SK-N-SH treated with all-trans-retinoic acid at 6 μM for 48 hours (cell line): ENCODE results near the gene NEUROG1.

ENCODE experiments used
- ATAC-seq: fragments of 200-7000 bp; cut with Tn5 transposase; 3 replicates; pipeline ENCODE4 v1.9.1; 2020; ENCODE audit warnings: mild to moderate bottlenecking, moderate library complexity
- ARNTL ChIP-seq: fragments of 450-650 bp; formaldehyde crosslinking; IDR thresholded peaks from 2 replicates; pipeline ENCODE4 v1.5.0; 2020; ENCODE audit warnings: low read depth, mild to moderate bottlenecking, moderate library complexity, borderline replicate concordance
- BACH2 ChIP-seq: fragments of 250-450 bp; sonication (Bioruptor Pico); IDR thresholded peaks from 2 replicates; pipeline ENCODE4 v1.9.0; 2021; ENCODE audit warnings: mild to moderate bottlenecking, borderline replicate concordance
- CSDC2 ChIP-seq: fragments of 250-450 bp; sonication (Bioruptor Pico); IDR thresholded peaks from 2 replicates; pipeline ENCODE4 v1.5.0; 2020; ENCODE audit warnings: mild to moderate bottlenecking, moderate library complexity
- ESRRG ChIP-seq: fragments of 250-450 bp; sonication (Bioruptor Pico); IDR thresholded peaks from 2 replicates; pipeline ENCODE4 v1.6.1; 2021; ENCODE audit warnings: mild to moderate bottlenecking
- GLIS3 ChIP-seq: fragments of 250-450 bp; sonication (Bioruptor Pico); IDR thresholded peaks from 2 replicates; pipeline ENCODE4 v1.5.0; 2020; ENCODE audit warnings: mild to moderate bottlenecking, moderate library complexity
- OSR1 ChIP-seq: fragments of 250-450 bp; sonication (Bioruptor Pico); IDR thresholded peaks from 2 replicates; pipeline ENCODE4 v1.8.0; 2022; ENCODE audit warnings: moderate library complexity, mild to moderate bottlenecking, inconsistent platforms
- PPARA ChIP-seq: fragments of 250-450 bp; sonication (Bioruptor Pico); IDR thresholded peaks from 2 replicates; pipeline ENCODE4 v1.5.0; 2020; ENCODE audit warnings: mild to moderate bottlenecking, borderline replicate concordance
- SNAI2 ChIP-seq: fragments of 250-450 bp; sonication (Bioruptor Pico); IDR thresholded peaks from 2 replicates; pipeline ENCODE4 v1.5.0; 2020; ENCODE audit warnings: mild to moderate bottlenecking, moderate library complexity
- TCF4 ChIP-seq: fragments of 250-450 bp; sonication (Bioruptor Pico); IDR thresholded peaks from 2 replicates; pipeline ENCODE4 v1.8.0; 2021; ENCODE audit warnings: mild to moderate bottlenecking, moderate library complexity, borderline replicate concordance
- TOX ChIP-seq: fragments of 250-450 bp; sonication (Bioruptor Pico); IDR thresholded peaks from 2 replicates; pipeline ENCODE4 v1.8.0; 2021; ENCODE audit warnings: mild to moderate bottlenecking, moderate library complexity, borderline replicate concordance
- ZC3H10 ChIP-seq: fragments of 250-450 bp; sonication (Bioruptor Pico); IDR thresholded peaks from 2 replicates; pipeline ENCODE4 v1.5.1; 2021; ENCODE audit warnings: mild to moderate bottlenecking, moderate library complexity
- ZFP3 ChIP-seq: fragments of 250-450 bp; sonication (Bioruptor Pico); IDR thresholded peaks from 2 replicates; pipeline ENCODE4 v1.5.0; 2020; ENCODE audit warnings: mild to moderate bottlenecking, moderate library complexity
- ZFP30 ChIP-seq: fragments of 450-650 bp; formaldehyde crosslinking; IDR thresholded peaks from 2 replicates; pipeline ENCODE4 v1.5.0; 2022; ENCODE audit warnings: mild to moderate bottlenecking, moderate library complexity
- ZNF565 ChIP-seq: fragments of 450-650 bp; formaldehyde crosslinking; conservative IDR thresholded peaks from 2 replicates; pipeline ENCODE4 v1.5.0; 2020; ENCODE audit warnings: low read depth, mild to moderate bottlenecking, moderate library complexity
- ZNF70 ChIP-seq: fragments of 450-650 bp; formaldehyde crosslinking; IDR thresholded peaks from 2 replicates; pipeline ENCODE4 v1.5.0; 2020; ENCODE audit warnings: mild to moderate bottlenecking, moderate library complexity
- ZNF8 ChIP-seq: fragments of 450-650 bp; formaldehyde crosslinking; IDR thresholded peaks from 2 replicates; pipeline ENCODE4 v1.5.0; 2020; ENCODE audit warnings: mild to moderate bottlenecking, moderate library complexity
- TF ChIP-seq, protein P1 (sequence below): fragments of 250-450 bp; sonication (Bioruptor Pico); IDR thresholded peaks from 2 replicates; pipeline ENCODE4 v1.8.0; 2021; ENCODE audit warnings: low read depth, mild to moderate bottlenecking, moderate library complexity, borderline replicate concordance
- TF ChIP-seq, protein P2 (sequence below): fragments of 250-450 bp; sonication (Bioruptor Pico); IDR thresholded peaks from 2 replicates; pipeline ENCODE4 v1.8.0; 2020; ENCODE audit warnings: mild to moderate bottlenecking, moderate library complexity, borderline replicate concordance
- TF ChIP-seq, protein P3 (sequence below): fragments of 250-450 bp; sonication (Bioruptor Pico); IDR thresholded peaks from 2 replicates; pipeline ENCODE4 v1.5.1; 2020; ENCODE audit warnings: low read depth, mild to moderate bottlenecking, moderate library complexity
- TF ChIP-seq, protein P4 (sequence below): fragments of 250-450 bp; sonication (Bioruptor Pico); IDR thresholded peaks from 2 replicates; pipeline ENCODE4 v1.5.1; 2021; ENCODE audit warnings: mild to moderate bottlenecking, moderate library complexity

The NEUROG1 gene

DNA sequence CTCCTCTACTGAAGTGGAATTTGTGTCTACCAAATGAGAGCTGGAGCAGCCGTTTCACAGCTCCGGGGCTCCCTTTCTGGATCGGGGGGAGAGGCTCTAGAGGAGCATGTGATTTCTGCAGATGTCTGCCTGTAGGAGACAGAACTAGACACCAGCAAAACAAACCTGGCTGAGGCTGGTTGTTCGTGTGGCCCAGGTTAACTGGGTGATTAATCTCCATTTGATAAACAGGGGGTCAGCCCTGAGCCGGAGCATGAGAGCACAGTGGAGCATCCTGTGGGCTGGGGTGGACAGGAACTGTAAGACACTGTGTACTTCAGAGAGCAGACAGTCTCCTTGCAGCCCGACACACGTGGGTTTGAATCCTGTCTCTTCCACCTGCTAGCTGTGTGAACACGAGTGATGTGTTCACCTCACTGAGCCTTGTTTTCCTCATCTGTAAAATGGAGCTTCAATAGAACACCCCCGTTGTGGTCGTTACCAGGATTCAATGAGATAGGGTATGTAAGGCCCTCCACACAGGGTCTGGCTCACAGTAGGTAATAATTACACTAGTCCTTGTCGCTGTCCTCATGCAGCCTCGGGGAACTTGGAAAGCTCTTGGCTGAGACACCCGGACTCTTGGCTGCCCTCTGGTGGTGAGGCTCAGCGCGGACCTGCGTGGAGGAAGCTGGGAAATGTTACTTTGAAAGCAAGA, 30.1 kb upstream of the NEUROG1 start (continued):
- TF ChIP-seq, protein P1, sequence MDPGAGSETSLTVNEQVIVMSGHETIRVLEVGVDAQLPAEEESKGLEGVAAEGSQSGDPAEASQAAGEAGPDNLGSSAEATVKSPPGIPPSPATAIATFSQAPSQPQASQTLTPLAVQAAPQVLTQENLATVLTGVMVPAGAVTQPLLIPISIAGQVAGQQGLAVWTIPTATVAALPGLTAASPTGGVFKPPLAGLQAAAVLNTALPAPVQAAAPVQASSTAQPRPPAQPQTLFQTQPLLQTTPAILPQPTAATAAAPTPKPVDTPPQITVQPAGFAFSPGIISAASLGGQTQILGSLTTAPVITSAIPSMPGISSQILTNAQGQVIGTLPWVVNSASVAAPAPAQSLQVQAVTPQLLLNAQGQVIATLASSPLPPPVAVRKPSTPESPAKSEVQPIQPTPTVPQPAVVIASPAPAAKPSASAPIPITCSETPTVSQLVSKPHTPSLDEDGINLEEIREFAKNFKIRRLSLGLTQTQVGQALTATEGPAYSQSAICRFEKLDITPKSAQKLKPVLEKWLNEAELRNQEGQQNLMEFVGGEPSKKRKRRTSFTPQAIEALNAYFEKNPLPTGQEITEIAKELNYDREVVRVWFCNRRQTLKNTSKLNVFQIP (CRISPR knock-in tag) = no peak
- TF ChIP-seq, protein P2, sequence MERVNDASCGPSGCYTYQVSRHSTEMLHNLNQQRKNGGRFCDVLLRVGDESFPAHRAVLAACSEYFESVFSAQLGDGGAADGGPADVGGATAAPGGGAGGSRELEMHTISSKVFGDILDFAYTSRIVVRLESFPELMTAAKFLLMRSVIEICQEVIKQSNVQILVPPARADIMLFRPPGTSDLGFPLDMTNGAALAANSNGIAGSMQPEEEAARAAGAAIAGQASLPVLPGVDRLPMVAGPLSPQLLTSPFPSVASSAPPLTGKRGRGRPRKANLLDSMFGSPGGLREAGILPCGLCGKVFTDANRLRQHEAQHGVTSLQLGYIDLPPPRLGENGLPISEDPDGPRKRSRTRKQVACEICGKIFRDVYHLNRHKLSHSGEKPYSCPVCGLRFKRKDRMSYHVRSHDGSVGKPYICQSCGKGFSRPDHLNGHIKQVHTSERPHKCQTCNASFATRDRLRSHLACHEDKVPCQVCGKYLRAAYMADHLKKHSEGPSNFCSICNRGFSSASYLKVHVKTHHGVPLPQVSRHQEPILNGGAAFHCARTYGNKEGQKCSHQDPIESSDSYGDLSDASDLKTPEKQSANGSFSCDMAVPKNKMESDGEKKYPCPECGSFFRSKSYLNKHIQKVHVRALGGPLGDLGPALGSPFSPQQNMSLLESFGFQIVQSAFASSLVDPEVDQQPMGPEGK (CRISPR knock-in tag) = no peak
- TF ChIP-seq CSDC2 (CRISPR knock-in tag) = no peak
- TF ChIP-seq, protein P3, sequence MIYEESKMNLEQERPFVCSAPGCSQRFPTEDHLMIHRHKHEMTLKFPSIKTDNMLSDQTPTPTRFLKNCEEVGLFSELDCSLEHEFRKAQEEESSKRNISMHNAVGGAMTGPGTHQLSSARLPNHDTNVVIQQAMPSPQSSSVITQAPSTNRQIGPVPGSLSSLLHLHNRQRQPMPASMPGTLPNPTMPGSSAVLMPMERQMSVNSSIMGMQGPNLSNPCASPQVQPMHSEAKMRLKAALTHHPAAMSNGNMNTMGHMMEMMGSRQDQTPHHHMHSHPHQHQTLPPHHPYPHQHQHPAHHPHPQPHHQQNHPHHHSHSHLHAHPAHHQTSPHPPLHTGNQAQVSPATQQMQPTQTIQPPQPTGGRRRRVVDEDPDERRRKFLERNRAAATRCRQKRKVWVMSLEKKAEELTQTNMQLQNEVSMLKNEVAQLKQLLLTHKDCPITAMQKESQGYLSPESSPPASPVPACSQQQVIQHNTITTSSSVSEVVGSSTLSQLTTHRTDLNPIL (CRISPR knock-in tag) = no peak
- no peak for TF ChIP-seq ZC3H10 (CRISPR knock-in tag)
- TF ChIP-seq ZNF565 (CRISPR knock-in tag) = no peak

DNA sequence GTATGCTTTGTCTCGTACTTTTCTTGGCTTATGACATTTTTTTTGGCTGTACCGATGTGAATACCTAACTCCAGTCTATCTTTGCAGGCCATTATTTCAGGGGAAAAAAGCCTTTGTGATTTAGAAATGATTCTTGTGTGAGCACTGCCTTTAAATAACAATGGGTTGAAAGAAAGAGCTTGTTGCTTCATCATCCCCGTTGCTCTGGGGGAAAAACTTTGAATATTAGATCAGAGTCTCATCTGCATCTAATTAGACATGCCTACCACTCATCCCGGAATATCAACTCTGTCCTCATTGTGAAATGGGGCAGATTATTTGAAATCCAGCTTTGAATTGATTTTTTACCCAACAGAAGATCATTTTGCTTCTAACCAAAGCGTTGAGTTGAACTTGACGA, 29.5 kb upstream of the NEUROG1 start:
- no peak for TF ChIP-seq BACH2 (CRISPR knock-in tag)
- no peak for TF ChIP-seq PPARA
- TF ChIP-seq ZNF70 (CRISPR knock-in tag) = no peak
- TF ChIP-seq GLIS3 (CRISPR knock-in tag) = no peak
- no peak for TF ChIP-seq ZNF565 (CRISPR knock-in tag)
- TF ChIP-seq ZC3H10 (CRISPR knock-in tag) = no peak
- no peak for TF ChIP-seq ESRRG (CRISPR knock-in tag)
- TF ChIP-seq TCF4 (CRISPR knock-in tag) = no peak
- TF ChIP-seq TOX = no peak
- no peak for TF ChIP-seq ZFP30
- TF ChIP-seq ZNF8 (CRISPR knock-in tag) = no peak
- no peak for TF ChIP-seq ZFP3 (CRISPR knock-in tag)
- TF ChIP-seq, protein P3 (CRISPR knock-in tag) = no peak
- ATAC-seq = no peak

DNA sequence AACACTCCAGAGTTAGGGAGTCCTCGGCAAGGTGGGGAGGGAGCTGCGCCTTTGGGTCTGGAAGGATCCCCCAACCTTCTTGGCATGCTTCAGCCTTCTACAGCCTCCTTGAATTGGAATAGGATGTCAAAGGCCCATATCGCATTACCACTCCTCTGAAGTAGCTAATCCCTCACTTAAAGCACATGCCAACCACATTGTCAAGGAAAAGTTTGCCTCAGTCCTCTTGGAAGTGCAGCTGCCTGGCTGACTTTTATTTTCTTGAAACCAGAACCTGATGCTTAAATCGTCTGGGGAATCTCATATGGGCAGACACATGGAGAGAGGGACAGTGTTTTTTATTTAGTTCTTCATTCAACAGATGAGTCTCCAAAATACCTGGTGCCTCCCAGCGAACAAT, 28.6 kb upstream of the NEUROG1 start:
- no peak for ATAC-seq
- TF ChIP-seq ESRRG (CRISPR knock-in tag) (no peak), SNAI2 (no peak), ZFP30 (no peak), ARNTL (CRISPR knock-in tag) (no peak), OSR1 (CRISPR knock-in tag) (no peak), ZNF70 (CRISPR knock-in tag) (no peak), BACH2 (CRISPR knock-in tag) (no peak), TCF4 (CRISPR knock-in tag) (no peak), ZNF8 (CRISPR knock-in tag) (no peak), GLIS3 (CRISPR knock-in tag) (no peak), ZFP3 (CRISPR knock-in tag) (no peak)
- TF ChIP-seq, protein P3 (CRISPR knock-in tag) = no peak
- TF ChIP-seq, protein P4, sequence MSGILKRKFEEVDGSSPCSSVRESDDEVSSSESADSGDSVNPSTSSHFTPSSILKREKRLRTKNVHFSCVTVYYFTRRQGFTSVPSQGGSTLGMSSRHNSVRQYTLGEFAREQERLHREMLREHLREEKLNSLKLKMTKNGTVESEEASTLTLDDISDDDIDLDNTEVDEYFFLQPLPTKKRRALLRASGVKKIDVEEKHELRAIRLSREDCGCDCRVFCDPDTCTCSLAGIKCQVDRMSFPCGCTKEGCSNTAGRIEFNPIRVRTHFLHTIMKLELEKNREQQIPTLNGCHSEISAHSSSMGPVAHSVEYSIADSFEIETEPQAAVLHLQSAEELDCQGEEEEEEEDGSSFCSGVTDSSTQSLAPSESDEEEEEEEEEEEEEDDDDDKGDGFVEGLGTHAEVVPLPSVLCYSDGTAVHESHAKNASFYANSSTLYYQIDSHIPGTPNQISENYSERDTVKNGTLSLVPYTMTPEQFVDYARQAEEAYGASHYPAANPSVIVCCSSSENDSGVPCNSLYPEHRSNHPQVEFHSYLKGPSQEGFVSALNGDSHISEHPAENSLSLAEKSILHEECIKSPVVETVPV (CRISPR knock-in tag) = no peak
